Keratinocyte (primary cell): Measurements from ENCODE around the gene HCCS. TPM values are rescaled to one million over a fixed set of nuclear protein-coding genes. Genes with fewer than 3 reads are reported as not detected.

Experiments used
- DNase-seq: peaks from one replicate; pipeline ENCODE4 v3.0.0-alpha.2; 2011; ENCODE audit warnings: low read depth, missing footprints, low spot score
- FAIRE-seq: peaks from 2 replicates; lab custom pipeline; 2011; peaks lifted over from hg19 to GRCh38; lab: Jason Lieb, UNC
- H2AFZ ChIP-seq: 2 replicates; pipeline ENCODE4 v1.6.0; 2012; ENCODE audit warnings: low read length, control low read depth, inconsistent platforms; ENCODE audit not compliant: control insufficient read depth
- H3K27ac ChIP-seq: 2 replicates; pipeline ENCODE4 v1.5.1; 2011; ENCODE audit warnings: low read length; ENCODE audit not compliant: control insufficient read depth, insufficient read depth
- H3K27me3 ChIP-seq: 3 replicates; pipeline ENCODE4 v1.6.0; 2011; ENCODE audit warnings: low read length; ENCODE audit not compliant: control insufficient read depth, insufficient read depth; ENCODE audit errors: extremely low read depth
- H3K36me3 ChIP-seq, 2 experiments: 2 replicates in 1 of 2; 3 replicates in 1 of 2; pipeline ENCODE4 v1.5.1; 2011; ENCODE audit warnings: low read length in 2 of 2, mild to moderate bottlenecking in 1 of 2; ENCODE audit not compliant: control insufficient read depth in 2 of 2, insufficient read depth in 2 of 2; ENCODE audit errors: extremely low read depth in 1 of 2
- H3K4me1 ChIP-seq: 3 replicates; pipeline ENCODE4 v1.5.1; 2011; ENCODE audit warnings: low read length; ENCODE audit not compliant: control insufficient read depth, insufficient read depth; ENCODE audit errors: extremely low read depth
- H3K4me2 ChIP-seq: 3 replicates; pipeline ENCODE4 v1.6.0; 2011; ENCODE audit warnings: low read depth, low read length; ENCODE audit not compliant: control insufficient read depth, insufficient read depth; ENCODE audit errors: extremely low read depth
- H3K4me3 ChIP-seq, 3 experiments: fragments of 200-600 bp in 1 of 3; sonication (generic) in 1 of 3; 2 replicates in 2 of 3; 3 replicates in 1 of 3; pipeline ENCODE4 v1.5.1; 2011 to 2016; ENCODE audit warnings: low read length in 3 of 3, mild to moderate bottlenecking in 3 of 3, control low read depth in 2 of 3, inconsistent platforms in 1 of 3, low read depth in 1 of 3, mixed read lengths in 1 of 3, mixed run types in 1 of 3, moderate library complexity in 1 of 3; ENCODE audit not compliant: control insufficient read depth in 2 of 3, insufficient read depth in 2 of 3; ENCODE audit errors: extremely low read depth in 1 of 3
- H3K79me2 ChIP-seq: 2 replicates; pipeline ENCODE4 v1.6.0; 2012; ENCODE audit warnings: low read length; ENCODE audit not compliant: control insufficient read depth, insufficient read depth
- H3K9ac ChIP-seq: 3 replicates; pipeline ENCODE4 v1.6.0; 2011; ENCODE audit warnings: low read length; ENCODE audit not compliant: control insufficient read depth, insufficient read depth; ENCODE audit errors: extremely low read depth
- H3K9me1 ChIP-seq: 3 replicates; pipeline ENCODE4 v1.6.0; 2011; ENCODE audit warnings: low read length; ENCODE audit not compliant: control insufficient read depth, insufficient read depth; ENCODE audit errors: extremely low read depth
- H3K9me3 ChIP-seq: 2 replicates; pipeline ENCODE4 v1.5.1; 2012; ENCODE audit warnings: low read depth, low read length; ENCODE audit not compliant: control insufficient read depth
- H4K20me1 ChIP-seq: 3 replicates; pipeline ENCODE4 v1.6.0; 2011; ENCODE audit warnings: low read length; ENCODE audit not compliant: control insufficient read depth, insufficient read depth; ENCODE audit errors: extremely low read depth
- EZH2 ChIP-seq: IDR thresholded peaks from one replicate; pipeline ENCODE4 v1.6.1; 2012; ENCODE audit warnings: inconsistent platforms, mild to moderate bottlenecking, low read length, moderate library complexity
- dilution Hi-C: fragments of 300-500 bp; cut with MboI; formaldehyde crosslinking; loops from one replicate; pipeline ENCODE4 v1.7.0; 2020; ENCODE audit warnings: low sequenced_read_pairs; ENCODE audit not compliant: extremely low pct_ligation_motif_present
- polyA plus RNA-seq, 5 experiments: library from polyadenylated mRNA; depleted of rRNA in 3 of 5; stranded (reverse) in 3 of 5; stranded (forward) in 1 of 5; unstranded in 1 of 5; fragments of >200 nt; gene quantifications; 1 replicate in 1 of 5; 2 replicates in 3 of 5; 3 replicates in 1 of 5; pipeline versions ENCODE4 v1.2.1 to v1.2.3, GENCODE V29; 2011 to 2012; ENCODE audit warnings: missing spikeins in 2 of 5, low read depth in 1 of 5, low replicate concordance in 1 of 5
- TF ChIP-seq, protein P1 (sequence below), 3 experiments: IDR thresholded peaks in 1 of 3; conservative IDR thresholded peaks in 1 of 3; optimal IDR thresholded peaks in 1 of 3; 2 replicates in 2 of 3; 3 replicates in 1 of 3; pipeline versions ENCODE3 to v1.5.1; 2011; ENCODE audit warnings: low read length in 3 of 3, mild to moderate bottlenecking in 3 of 3, moderate library complexity in 2 of 3, control low read depth in 1 of 3, inconsistent platforms in 1 of 3; ENCODE audit not compliant: insufficient read depth in 2 of 3; ENCODE audit errors: extremely low read depth in 1 of 3

HCCS gene
- polyA plus RNA-seq, 1 donor (not counting 4 experiments of a cell fraction or from before 2014, with no cell fraction given): 45.3 TPM

DNA sequence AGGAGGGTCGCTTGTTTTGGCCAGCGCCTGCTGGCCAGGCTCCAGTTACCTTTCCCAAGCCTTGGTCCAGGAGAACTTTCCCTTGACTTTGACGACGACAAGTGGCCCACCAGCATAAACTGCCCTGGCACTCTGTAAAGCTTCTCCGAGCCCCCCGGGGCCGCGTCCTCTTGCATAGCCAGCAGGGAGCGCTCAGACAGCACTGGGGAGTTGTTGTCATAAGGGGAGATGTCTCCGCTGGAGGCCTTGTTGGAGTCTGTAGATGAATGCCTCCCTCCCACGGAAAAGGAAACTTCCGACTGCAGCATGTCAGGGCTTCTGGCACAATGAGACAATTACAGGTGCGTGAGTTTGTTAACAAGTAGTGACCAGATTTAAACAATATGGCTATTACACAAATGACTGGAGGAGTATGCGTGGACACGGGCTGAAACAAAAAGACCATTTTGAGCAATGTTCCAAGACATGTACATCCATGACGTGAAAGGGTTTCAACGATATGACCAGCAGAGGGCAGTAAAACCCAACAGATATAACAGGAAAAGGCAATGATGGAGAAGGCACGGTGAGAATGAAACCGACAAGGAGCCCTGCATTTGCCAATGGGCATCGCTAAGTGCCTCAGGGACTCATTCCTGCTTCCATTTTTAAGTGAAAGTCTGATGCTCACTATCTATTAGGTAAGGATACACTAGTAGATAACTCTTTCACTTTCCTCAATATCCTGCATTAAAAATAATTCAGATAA, 33.0 kb downstream of the HCCS start:
- TF ChIP-seq, protein P1, sequence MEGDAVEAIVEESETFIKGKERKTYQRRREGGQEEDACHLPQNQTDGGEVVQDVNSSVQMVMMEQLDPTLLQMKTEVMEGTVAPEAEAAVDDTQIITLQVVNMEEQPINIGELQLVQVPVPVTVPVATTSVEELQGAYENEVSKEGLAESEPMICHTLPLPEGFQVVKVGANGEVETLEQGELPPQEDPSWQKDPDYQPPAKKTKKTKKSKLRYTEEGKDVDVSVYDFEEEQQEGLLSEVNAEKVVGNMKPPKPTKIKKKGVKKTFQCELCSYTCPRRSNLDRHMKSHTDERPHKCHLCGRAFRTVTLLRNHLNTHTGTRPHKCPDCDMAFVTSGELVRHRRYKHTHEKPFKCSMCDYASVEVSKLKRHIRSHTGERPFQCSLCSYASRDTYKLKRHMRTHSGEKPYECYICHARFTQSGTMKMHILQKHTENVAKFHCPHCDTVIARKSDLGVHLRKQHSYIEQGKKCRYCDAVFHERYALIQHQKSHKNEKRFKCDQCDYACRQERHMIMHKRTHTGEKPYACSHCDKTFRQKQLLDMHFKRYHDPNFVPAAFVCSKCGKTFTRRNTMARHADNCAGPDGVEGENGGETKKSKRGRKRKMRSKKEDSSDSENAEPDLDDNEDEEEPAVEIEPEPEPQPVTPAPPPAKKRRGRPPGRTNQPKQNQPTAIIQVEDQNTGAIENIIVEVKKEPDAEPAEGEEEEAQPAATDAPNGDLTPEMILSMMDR (optimal IDR thresholded peaks at IDR 0.05 in 1 of 3, IDR thresholded peaks at IDR 0.05 in 1 of 3, conservative IDR thresholded peaks at IDR 0.05 in 1 of 3; ENCODE audit: extremely low read depth in 1 of 3, insufficient read depth in 2 of 3, low read length in 3 of 3): peak; percentile 47 to 76 (median 66)
- TF ChIP-seq EZH2: no peak
- Histone ChIP-seq H3K27me3 (no peaks in the 10 kb centered on the region), H3K4me2 (peak overlapping the region; percentile 28), H3K9ac (no peak overlapping the region), H3K4me1 (no peaks in the 10 kb centered on the region), H3K79me2 (no peaks in the 10 kb centered on the region), H3K9me1 (no peaks in the 10 kb centered on the region), H4K20me1 (no peaks in the 10 kb centered on the region), H3K9me3 (no peaks in the 10 kb centered on the region), H2AFZ (no peak overlapping the region), H3K4me3 (no peak overlapping the region), H3K27ac (no peak overlapping the region), H3K36me3 (no peaks in the 10 kb centered on the region)
- dilution Hi-C loops: no loop called here
- DNase-seq: peak; percentile 17
- peak; percentile 69 for FAIRE-seq

DNA sequence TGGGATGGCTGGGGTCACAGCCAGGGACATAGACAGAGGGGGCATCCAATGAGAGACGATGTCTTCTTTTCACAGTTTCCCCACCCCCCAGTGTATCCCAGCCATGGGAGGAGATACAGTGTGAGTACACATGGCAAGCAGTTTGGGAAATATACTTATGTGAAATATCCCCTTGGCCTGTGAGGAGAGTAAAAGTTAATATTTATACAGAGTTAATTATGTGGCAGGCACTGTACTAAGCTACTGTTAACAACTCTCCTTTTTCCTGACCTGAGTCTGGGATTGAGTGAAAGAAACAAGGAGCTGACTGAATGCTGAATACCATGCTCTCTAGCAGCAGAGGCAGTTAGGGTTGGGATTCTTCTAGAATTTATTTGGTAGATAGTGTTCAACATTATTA, 35.3 kb downstream of the HCCS start:
- Histone ChIP-seq H3K79me2 (no peaks in the 10 kb centered on the region), H3K36me3 (no peaks in the 10 kb centered on the region), H3K4me2 (no peak overlapping the region), H3K9me1 (no peaks in the 10 kb centered on the region), H3K27me3 (no peaks in the 10 kb centered on the region), H2AFZ (no peak overlapping the region), H3K9ac (no peak overlapping the region), H4K20me1 (no peaks in the 10 kb centered on the region), H3K4me3 (no peak overlapping the region), H3K9me3 (no peaks in the 10 kb centered on the region), H3K4me1 (no peaks in the 10 kb centered on the region), H3K27ac (no peak overlapping the region)
- TF ChIP-seq, protein P1 (optimal IDR thresholded peaks at IDR 0.05 in 1 of 3, IDR thresholded peaks at IDR 0.05 in 1 of 3, conservative IDR thresholded peaks at IDR 0.05 in 1 of 3; ENCODE audit: extremely low read depth in 1 of 3, insufficient read depth in 2 of 3, low read length in 3 of 3): no peak
- TF ChIP-seq EZH2: no peak
- DNase-seq (no peak), FAIRE-seq (no peak)
- dilution Hi-C loops: no loop called here
